GM10266 (cell line): ENCODE results near the gene ING2.
A peak's percentile ranks its signal among the peaks of the same experiment; 100 is the strongest.
"Not testable (repeated sequence)": the region's sequence is repeated elsewhere in the genome, so short reads cannot be mapped to it uniquely, and the experiment has no call there.

Experiments used
- DNase-seq: peaks from one replicate; pipeline ENCODE4 v3.0.0; 2012; ENCODE audit errors: extremely low spot score
- TF ChIP-seq, protein P1 (sequence below): IDR thresholded peaks from 2 replicates; pipeline ENCODE4 v1.5.1; 2012; ENCODE audit warnings: mild to moderate bottlenecking, low read depth; ENCODE audit not compliant: control insufficient read depth, insufficient read depth; ENCODE audit errors: missing control alignments

ING2 gene, protein sequence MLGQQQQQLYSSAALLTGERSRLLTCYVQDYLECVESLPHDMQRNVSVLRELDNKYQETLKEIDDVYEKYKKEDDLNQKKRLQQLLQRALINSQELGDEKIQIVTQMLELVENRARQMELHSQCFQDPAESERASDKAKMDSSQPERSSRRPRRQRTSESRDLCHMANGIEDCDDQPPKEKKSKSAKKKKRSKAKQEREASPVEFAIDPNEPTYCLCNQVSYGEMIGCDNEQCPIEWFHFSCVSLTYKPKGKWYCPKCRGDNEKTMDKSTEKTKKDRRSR

DNA sequence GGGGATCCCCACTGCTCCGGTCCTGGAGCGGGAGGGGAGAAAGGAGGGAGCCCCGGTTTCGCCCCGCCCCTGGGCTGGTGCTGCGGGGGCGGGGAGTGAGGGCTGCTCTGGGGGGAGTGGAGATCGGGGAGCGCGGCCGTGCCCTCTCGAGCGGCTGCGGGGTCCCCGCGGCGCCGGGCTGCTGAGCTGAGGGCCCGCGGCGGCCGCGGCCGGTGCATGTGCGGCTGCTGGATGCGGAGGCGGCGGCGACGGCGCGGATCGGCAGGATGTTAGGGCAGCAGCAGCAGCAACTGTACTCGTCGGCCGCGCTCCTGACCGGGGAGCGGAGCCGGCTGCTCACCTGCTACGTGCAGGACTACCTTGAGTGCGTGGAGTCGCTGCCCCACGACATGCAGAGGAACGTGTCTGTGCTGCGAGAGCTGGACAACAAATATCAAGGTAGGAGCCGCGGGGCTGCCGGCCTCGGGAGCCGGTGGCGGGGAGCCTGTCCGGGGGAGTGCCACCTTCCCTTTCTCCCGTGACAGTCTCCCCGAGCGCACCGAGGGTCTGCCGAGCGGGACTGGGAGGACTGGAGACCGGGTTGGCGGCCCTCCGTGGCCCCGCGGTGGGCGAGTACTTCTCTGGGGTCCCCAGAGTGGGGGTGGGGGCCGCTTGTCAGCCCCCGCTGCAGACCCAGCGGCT lies at the start of gene ING2:
Gene ING2 (plus strand): TSS at position 129 of the 681 bp plus-strand sequence. CDS start 138 bp downstream, at position 267.
- DNase-seq: peak; percentile 90
- TF ChIP-seq, protein P1, sequence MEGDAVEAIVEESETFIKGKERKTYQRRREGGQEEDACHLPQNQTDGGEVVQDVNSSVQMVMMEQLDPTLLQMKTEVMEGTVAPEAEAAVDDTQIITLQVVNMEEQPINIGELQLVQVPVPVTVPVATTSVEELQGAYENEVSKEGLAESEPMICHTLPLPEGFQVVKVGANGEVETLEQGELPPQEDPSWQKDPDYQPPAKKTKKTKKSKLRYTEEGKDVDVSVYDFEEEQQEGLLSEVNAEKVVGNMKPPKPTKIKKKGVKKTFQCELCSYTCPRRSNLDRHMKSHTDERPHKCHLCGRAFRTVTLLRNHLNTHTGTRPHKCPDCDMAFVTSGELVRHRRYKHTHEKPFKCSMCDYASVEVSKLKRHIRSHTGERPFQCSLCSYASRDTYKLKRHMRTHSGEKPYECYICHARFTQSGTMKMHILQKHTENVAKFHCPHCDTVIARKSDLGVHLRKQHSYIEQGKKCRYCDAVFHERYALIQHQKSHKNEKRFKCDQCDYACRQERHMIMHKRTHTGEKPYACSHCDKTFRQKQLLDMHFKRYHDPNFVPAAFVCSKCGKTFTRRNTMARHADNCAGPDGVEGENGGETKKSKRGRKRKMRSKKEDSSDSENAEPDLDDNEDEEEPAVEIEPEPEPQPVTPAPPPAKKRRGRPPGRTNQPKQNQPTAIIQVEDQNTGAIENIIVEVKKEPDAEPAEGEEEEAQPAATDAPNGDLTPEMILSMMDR: no peak

DNA sequence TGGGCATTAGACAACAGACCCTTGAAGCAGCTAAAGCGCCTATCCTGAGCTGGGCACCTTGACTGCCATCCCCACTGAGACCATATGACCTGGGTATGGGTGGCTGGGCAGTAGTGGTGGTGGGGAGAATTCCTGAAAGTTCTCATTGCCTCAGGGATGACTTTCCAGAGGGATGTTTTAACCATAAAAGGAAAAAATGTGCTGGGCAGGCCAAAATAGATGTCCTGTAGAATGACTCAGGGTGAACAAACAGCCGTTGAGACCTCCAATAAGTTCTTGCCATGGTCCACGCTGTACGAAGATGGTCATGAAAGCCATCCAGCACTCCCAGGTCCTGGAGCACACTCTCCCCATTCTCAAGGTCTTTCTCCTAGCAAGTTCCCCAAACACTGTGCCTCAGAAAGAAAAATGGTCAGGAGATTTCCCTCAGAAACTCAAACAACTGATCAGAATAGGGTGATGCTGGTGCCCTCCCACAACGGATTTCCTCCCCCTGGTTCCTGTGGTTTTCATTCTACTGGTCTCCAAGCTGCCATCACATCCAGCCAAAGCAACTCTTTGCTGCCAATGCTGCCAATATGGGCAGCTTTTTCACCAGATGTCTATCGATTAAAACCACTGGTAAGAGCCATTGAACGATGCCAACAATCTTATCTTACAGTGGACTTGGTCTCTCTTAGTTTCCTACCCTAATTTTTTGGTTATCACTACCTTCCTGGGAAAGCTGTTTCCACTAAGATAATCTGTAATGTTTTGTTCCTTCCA lies 49.2 kb upstream of the ING2 start:
- TF ChIP-seq, protein P1: no peak
- DNase-seq: no peak

DNA sequence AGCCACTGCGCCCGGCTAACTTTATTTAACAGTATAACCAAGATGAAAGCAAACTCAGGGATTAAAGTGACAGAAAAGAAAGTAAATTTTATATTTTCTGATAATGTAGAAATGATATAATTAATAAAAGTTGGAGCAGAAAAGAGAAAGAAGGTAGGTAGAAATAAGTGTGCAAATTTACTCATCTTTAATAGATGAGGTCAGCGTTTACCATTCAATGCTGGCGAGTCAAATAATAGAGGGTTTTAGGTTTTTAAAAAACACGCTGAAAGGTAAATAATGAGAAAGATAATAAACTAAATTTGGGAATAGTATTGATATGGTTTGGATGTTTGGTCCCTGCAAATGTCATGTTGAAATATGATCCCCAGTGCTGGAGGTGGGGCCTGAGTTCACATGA lies 46.9 kb upstream of the ING2 start:
- DNase-seq: no peak
- TF ChIP-seq, protein P1: no peak

DNA sequence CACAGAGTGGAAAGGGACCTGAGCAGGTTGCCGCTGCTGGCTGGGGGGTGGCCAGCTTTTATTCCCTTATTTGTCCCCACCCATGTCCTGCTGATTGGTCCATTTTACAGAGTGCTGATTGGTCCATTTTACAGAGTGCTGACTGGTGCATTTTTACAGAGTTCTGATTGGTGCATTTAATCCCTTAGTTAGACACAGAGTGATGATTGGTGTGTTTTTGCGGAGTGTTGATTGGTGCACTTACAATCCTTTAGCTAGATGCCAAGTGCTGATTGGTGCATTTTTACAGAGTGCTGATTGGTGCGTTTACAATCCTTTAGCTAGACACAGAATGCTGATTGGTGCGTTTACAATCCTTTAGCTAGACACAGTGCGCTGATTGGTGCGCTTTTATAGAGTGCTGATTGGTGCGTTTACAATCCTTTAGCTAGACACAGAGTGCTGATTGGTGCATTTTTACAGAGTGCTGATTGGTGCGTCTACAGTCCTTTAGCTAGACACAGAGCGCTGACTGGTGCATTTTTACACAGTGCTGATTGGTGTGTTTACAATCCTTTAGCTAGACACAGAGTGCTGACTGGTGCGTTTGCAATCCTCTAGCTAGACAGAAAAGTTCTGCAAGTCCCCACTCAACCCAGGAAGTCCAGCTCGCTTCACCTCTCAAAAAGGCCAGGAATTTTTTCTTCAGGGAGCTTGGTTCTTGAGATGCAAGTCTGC lies 40.8 kb upstream of the ING2 start:
- DNase-seq: not testable (repeated sequence)

DNA sequence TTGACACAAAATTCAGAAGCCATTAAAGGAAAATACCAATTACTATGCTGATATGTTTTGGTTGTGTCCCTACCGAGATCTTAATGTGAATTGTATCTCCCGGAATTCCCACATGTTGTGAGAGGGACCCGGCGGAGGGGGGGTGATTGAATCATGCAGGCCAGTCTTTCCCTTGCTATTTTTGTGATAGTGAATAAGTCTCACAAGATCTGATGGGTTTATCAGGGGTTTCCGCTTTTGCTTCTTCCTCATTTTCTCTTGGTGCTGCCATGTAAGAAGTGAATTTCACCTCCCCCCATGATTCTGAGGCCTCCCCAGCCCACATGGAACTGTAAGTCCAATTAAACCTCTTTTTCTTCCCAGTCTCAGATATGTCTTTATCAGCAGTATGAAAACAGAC lies 39.0 kb upstream of the ING2 start:
- not testable (repeated sequence) for DNase-seq

DNA sequence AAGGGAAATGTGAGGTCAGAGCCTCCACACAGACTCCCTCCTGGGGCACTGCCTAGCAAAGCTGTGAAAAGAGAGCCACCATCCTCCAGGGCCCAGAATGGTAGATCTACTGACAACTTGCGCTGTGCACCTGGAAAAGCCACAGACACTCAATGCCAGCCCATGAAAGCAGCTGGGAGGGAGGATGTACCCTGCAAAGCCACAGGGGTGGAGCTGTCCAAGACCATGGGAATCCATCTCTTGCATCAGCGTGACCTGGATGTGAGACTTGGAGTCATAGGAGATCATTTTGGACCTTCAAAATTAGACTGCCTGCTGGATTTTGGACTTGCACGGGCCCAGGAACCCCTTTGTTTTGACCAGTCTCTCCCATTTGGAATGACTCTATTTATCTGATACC lies 37.6 kb upstream of the ING2 start:
- TF ChIP-seq, protein P1: no peak
- DNase-seq: no peak

DNA sequence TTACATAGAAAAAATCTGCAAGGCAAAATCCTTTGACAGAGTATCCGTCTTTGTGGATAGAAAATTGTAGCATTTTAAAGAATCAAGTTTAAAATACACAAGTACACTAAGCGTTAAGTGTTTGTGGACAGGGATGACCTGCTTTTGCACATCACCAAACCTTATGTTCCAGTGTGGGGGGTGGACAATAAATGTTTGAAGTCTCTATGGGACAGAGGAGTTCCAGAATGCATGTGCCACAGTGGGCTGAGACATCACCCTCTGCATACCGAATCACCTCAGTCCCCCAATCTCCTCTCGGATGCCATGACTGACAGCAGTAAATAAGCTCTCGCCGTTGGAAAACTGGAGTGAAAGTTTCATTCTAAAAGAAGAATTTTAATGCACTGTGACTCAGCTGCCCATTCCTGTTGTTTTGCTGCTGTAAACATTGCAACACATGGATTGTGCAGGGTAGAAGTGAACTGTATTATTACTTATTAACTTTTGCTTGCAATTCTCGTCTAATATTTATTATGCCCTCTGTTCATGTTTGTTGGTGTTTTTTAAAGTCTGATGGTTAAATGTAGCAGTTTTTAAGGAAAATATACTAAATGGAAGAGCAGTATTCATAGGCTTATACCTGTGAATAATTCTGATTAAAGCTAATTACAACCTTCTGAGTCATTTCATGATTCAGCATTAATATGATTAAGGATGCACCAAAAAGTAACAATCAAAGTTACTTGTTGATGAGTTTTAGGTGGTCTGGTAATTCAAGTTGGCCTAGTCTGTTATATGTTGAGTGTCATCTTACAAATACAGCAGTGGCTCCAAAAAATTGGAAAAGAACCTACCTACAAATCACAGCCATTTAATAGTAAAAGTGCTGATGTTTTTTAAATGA lies 36.4 kb upstream of the ING2 start:
- DNase-seq: no peak
- TF ChIP-seq, protein P1: no peak
